NCI-H82 treated with DMSO at 0.1 percent for 48 hours (cell line): Measurements from ENCODE around the gene SCAMP4.

Experiments used
- DNase-seq: peaks from one replicate; lab custom pipeline; 2025; ENCODE audit not compliant: unreplicated experiment; lab: John Stamatoyannopoulos, UW

SCAMP4 gene

GRCh38 chr19:1912760-1913505 lies 7.7 kb downstream of the SCAMP4 start:
- DNase-seq: no peak

- DNase-seq: no peak
Measured at GRCh38 chr19:1913781-1914577, 8.8 kb downstream of the SCAMP4 start.

GRCh38 chr19:1914826-1915341 lies 9.7 kb downstream of the SCAMP4 start:
- no peak for DNase-seq

- no peak for DNase-seq
Measured at GRCh38 chr19:1917146-1917545, 11.9 kb downstream of the SCAMP4 start.

- no peak for DNase-seq
Measured at GRCh38 chr19:1917926-1918325, 12.7 kb downstream of the SCAMP4 start.

- no peak for DNase-seq
Measured at GRCh38 chr19:1918975-1919374, 13.8 kb downstream of the SCAMP4 start.

- DNase-seq: no peak
Measured at GRCh38 chr19:1920644-1921043, 15.4 kb downstream of the SCAMP4 start.

- DNase-seq: no peak
Measured at GRCh38 chr19:1921326-1921725, 16.1 kb downstream of the SCAMP4 start.

GRCh38 chr19:1921825-1922224 lies 16.6 kb downstream of the SCAMP4 start:
- DNase-seq: no peak

- DNase-seq: no peak
Measured at GRCh38 chr19:1922803-1923202, 17.6 kb downstream of the SCAMP4 start.

- no peak for DNase-seq
Measured at GRCh38 chr19:1923319-1923718, 18.1 kb downstream of the SCAMP4 start.

GRCh38 chr19:1924320-1924961 lies 19.2 kb downstream of the SCAMP4 start:
- no peak for DNase-seq

GRCh38 chr19:1925544-1925943 lies 20.3 kb downstream of the SCAMP4 start:
- no peak for DNase-seq

GRCh38 chr19:1929021-1929742 lies 24.0 kb downstream of the SCAMP4 start:
- no peak for DNase-seq

- DNase-seq: no peak
Measured at GRCh38 chr19:1931445-1931844, 26.2 kb downstream of the SCAMP4 start.

- DNase-seq: no peak
Measured at GRCh38 chr19:1932395-1932794, 27.2 kb downstream of the SCAMP4 start.

GRCh38 chr19:1933244-1933643 lies 28.0 kb downstream of the SCAMP4 start:
- DNase-seq: no peak

GRCh38 chr19:1933942-1934341 lies 28.7 kb downstream of the SCAMP4 start:
- DNase-seq: no peak

- DNase-seq: no peak
Measured at GRCh38 chr19:1935484-1936208, 30.4 kb downstream of the SCAMP4 start.

- no peak for DNase-seq
Measured at GRCh38 chr19:1936430-1936829, 31.2 kb downstream of the SCAMP4 start.
